GM12865 (cell line): ENCODE measurements around the gene STARD4.

Experiments used
- DNase-seq: peaks from one replicate; pipeline ENCODE4 v3.0.0; 2010; ENCODE audit warnings: low read depth
- H3K4me3 ChIP-seq: 2 replicates; pipeline ENCODE4 v1.5.1; 2011; ENCODE audit warnings: mild to moderate bottlenecking, low read depth, low read length, control low read depth
- TF ChIP-seq, protein P1 (sequence below): IDR thresholded peaks from 2 replicates; pipeline ENCODE4 v1.5.1; 2011; ENCODE audit warnings: low read length, control low read depth, low read depth, inconsistent platforms; ENCODE audit not compliant: insufficient read depth; ENCODE audit errors: missing control alignments

STARD4 gene

DNA sequence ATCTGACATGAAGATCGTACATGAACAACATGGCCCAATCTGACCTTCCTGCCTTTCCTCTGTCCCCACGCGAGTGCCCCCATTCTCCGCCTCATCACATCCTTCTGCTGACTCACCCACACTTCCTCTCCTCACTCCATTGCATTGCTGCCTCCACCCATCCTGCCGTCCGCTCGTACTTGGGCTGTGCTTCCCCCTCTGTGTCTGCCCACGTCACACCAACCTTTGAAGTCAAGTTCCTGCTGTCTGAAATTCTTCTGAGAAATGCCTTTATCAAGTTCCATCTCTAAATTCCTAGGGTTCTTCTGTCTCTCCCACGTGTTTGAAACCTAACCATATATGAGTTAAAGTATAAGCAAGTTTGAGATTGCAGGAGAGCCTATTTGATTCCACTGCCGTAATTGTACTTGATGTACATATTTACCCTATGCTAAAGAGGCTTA, 18.0 kb upstream of the STARD4 start:
- no peak overlapping the region for H3K4me3 ChIP-seq
- DNase-seq = peak; percentile 76
- TF ChIP-seq, protein P1, sequence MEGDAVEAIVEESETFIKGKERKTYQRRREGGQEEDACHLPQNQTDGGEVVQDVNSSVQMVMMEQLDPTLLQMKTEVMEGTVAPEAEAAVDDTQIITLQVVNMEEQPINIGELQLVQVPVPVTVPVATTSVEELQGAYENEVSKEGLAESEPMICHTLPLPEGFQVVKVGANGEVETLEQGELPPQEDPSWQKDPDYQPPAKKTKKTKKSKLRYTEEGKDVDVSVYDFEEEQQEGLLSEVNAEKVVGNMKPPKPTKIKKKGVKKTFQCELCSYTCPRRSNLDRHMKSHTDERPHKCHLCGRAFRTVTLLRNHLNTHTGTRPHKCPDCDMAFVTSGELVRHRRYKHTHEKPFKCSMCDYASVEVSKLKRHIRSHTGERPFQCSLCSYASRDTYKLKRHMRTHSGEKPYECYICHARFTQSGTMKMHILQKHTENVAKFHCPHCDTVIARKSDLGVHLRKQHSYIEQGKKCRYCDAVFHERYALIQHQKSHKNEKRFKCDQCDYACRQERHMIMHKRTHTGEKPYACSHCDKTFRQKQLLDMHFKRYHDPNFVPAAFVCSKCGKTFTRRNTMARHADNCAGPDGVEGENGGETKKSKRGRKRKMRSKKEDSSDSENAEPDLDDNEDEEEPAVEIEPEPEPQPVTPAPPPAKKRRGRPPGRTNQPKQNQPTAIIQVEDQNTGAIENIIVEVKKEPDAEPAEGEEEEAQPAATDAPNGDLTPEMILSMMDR = no peak

DNA sequence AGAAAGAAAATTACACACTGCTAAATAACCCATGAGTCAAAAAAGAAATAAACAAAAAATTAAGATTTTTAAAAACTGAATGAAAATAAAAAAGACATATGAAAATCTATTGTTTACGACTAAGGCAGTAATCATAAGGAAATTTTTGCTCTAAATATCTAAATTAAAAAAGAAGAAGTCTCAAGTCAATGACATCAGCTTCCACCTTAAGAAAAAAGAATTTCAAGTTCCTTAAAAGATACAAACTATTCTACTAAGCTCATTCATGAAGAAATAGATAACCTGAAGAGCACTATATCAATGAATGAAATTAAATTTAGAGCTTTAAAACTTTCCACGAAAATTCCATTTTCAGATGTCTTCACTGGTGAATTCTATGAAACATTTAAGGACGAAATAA, 15.7 kb upstream of the STARD4 start:
- TF ChIP-seq, protein P1 = no peak
- no peak overlapping the region for H3K4me3 ChIP-seq
- no peak for DNase-seq

DNA sequence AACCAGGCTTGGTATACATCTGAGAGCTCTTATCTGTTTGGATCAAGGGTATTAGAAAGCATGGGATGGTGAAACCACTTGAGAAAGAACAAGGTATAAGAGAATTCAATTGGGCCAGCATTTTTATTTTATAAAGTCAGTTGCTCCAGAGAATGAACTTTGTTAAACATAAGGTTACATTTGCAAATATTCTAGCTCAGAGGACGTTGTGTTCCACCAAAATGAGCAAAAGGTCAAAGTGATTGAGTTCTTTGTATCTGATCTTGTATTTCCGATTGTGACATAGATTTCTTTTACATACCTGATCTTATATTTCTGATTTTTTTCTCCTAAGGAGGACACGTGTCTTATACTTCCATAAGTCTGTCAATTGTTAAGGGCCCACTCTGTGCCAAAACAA, 8.6 kb upstream of the STARD4 start:
- DNase-seq = no peak
- H3K4me3 ChIP-seq = no peak overlapping the region
- TF ChIP-seq, protein P1 = no peak

DNA sequence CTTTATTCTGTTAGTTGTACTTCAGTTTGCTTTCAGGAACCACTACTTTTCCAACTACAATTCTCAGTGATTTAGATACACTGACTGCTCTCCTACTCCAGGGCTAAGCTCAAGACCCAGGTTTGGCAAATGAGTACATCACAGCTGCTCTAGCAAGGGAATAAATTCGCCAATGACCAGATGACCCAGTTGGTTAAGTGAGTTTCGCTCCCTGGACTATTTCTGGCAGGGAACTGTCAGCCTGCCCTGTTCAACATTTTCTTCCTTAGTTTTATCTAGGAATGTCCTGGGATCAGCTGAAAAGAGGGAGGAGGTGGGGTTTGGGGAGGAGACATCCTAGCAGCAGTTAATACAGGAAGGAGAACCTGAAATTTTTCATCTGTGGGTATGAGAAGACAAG, 6.4 kb upstream of the STARD4 start:
- TF ChIP-seq, protein P1 = no peak
- no peak for DNase-seq
- H3K4me3 ChIP-seq = no peak overlapping the region

DNA sequence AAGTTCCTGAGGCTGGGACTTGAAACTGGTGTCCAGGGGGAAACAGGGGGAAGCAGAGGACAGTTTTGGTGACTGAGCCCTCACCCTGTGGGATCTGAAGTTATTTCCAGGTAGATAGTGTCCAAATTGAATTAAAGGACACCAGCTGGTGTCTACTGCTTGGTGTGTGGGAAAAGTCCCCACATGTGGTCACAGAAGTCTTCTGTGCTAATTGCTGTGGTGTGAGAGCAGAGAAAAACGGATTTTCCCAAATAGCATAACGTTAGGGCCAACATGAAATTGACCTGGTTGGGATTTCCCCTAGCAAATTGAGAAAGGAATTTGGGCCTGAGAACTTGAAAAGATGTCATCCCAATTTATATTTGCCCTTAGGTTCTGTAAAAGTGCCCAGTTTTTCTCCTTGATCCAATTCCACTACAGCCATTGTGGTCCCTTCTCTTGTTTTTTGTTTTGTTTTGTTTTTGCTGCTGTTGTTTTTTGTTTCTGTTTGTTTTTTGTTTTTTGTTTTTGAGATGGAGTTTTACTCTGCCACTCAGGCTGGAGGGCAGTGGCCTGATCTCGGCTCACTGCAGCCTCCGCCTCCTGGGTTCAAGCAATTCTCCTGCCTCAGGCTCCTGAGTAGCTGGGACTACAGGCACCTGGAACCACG, 5.6 kb upstream of the STARD4 start:
- DNase-seq = peak; percentile 76
- H3K4me3 ChIP-seq = no peak overlapping the region; the same call in 1 of the 2 replicates
- TF ChIP-seq, protein P1 = no peak

DNA sequence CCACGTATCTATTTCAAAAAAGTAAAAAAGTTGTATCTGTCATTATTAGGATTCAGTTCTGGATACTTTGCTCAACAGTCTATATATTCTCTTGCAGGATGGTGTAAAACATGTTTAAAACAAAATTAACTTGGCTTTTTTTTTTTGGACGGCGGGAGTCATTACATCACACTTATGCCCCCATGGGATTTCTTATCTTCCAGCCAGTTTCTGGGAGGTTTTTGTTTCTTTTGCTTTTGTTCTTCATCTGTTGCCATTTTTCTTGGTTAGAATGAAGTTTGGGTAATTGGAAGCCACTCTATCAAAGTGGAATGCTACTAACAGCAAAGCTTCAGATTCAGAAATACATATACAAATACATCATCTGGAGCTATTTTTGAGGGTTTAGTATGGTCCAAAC, 1.8 kb upstream of the STARD4 start:
- DNase-seq = no peak
- TF ChIP-seq, protein P1 = no peak
- H3K4me3 ChIP-seq = no peak overlapping the region

DNA sequence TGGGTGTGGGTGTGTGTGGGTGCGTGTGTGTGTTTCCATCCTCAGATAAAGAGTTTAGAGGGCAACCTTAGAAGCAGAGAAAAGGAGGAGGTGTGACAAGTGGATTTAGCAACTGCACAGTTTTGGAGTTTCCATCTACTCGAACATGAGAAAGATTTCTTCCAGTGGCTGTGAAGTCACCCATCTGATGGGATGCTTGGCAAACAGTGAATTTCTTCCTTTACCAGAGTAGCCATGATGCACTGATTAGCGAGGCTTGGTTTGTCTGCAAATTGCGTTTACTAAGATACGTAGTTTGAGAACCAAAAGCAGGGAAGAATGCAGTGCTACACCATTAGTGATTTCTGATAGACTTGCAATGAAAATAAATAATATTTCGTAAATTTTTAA, 791 bp upstream of the STARD4 start:
- TF ChIP-seq, protein P1 = no peak
- DNase-seq = no peak
- H3K4me3 ChIP-seq = peak overlapping the region; percentile 89
